ENCODE data around the gene CTRL. TPM values are rescaled to one million over a fixed set of nuclear protein-coding genes. Genes with fewer than 3 reads are reported as not detected.
"Not testable (repeated sequence)": the region's sequence is repeated elsewhere in the genome, so short reads cannot be mapped to it uniquely, and the experiment has no call there.

CTRL gene
- total RNA-seq: 1 to 10 TPM; 6.2 to 6.8 TPM

GRCh38 chr16:67931712-67932461, at the start of gene CTRL:
Gene CTRL, minus strand, starts transcription at chr16:67931862. Its CDS starts 10 bp downstream, at chr16:67931852.
- H3K9me3 Mint-ChIP-seq: no peaks in the 10 kb centered on the region
- DNase-seq: no peak

DNA sequence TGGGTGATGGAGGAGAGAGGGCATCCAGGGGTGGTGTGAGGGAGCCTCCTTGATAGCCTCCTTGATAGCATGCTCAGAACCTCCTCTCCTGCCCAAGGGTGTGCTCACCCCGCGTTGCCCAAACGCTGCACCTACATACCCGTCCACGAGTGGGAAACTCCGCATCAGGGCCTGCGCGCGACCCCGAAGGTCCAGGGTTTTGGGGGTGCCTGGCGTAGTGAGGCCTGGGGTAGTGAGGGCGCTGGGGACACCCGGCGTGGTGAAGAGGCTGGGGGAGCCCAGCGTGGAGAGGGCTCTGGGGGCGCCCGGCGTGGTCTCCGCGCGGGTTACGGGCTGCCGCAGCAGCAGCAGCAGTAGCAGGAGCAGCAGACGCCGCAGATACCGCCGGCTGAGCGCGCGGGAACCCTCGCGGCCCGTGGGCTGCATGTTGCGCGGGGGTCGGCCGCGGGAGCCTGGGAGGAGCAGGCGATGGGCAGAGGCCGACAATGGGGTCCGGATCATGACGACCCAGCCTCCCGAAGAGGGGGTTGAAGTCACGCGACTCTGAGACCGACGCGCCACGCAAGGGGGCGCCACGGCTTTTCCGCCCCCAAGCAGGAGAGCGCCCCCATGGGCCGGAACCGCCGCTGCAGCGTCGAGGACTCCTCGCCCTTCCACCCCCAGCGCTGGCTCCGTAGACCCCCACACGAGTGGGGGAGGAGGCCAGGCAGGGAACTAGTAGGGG, 48.5 kb upstream of the CTRL start, which contains the start of gene DPEP3:
Gene DPEP3 (minus strand): TSS at position 545 of the 724 bp plus-strand sequence. CDS start 119 bp downstream, at position 426.
- Mint-ChIP-seq H3K36me3 (no peaks in the 10 kb centered on the region), H3K4me1 (peaks cover 23% of the 10 kb centered on the region), H3K9me3 (no peaks in the 10 kb centered on the region), H3K4me3 (no peak within 1 kb of the TSS), H3K27me3 (peaks cover 3% of the 10 kb centered on the region), H3K27ac (no peak within 1 kb of the TSS)
- DNase-seq: peak; percentile 38

More at GRCh38 chr16:67931712-67932461, at the start of gene CTRL:
- peaks cover 20% of the 10 kb centered on the region for H3K4me1 Mint-ChIP-seq
- peaks cover 3% of the 10 kb centered on the region for H3K27me3 Mint-ChIP-seq
- peaks cover 39% of the 10 kb centered on the region for H3K36me3 Mint-ChIP-seq
- no peak within 1 kb of the TSS for H3K4me3 Mint-ChIP-seq
- H3K27ac Mint-ChIP-seq: peak within 1 kb of the TSS; percentile 51

GRCh38 chr16:67977469-67978227, 46.0 kb upstream of the CTRL start:
- Mint-ChIP-seq H3K4me3 (no peak overlapping the region), H3K9me3 (no peaks in the 10 kb centered on the region), H3K27me3 (peaks cover 3% of the 10 kb centered on the region), H3K36me3 (no peaks in the 10 kb centered on the region), H3K4me1 (peaks cover 5% of the 10 kb centered on the region), H3K27ac (no peak overlapping the region)
- DNase-seq: no peak

DNA sequence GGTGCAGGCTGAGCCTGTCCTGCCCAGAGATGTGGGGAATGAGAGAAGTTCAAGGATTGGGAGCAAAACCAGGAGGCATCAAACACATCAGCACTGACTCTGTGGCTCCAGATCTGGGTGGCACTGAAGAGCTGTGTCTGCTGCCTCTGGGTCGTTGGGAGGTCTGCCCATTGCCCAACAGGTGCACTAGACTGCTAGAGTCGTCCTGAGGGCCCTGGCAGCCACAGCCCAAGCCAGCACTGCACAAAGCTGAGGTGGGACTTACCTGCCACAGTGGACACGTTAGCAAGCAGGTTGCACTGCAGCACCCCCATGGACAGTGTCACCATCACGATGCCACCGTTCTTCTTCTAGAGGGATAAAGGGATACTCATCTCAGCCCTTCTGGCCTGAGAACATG, 45.3 kb upstream of the CTRL start:
- Mint-ChIP-seq H3K4me3 (no peak overlapping the region), H3K36me3 (no peaks in the 10 kb centered on the region), H3K4me1 (peaks cover 5% of the 10 kb centered on the region), H3K27ac (no peak overlapping the region), H3K27me3 (peaks cover 3% of the 10 kb centered on the region), H3K9me3 (no peaks in the 10 kb centered on the region)
- no peak for DNase-seq

GRCh38 chr16:67976205-67976604, 44.5 kb upstream of the CTRL start:
- H3K27me3 Mint-ChIP-seq: peaks cover 3% of the 10 kb centered on the region

GRCh38 chr16:67975321-67976105, 43.9 kb upstream of the CTRL start:
- no peaks in the 10 kb centered on the region for H3K9me3 Mint-ChIP-seq
- DNase-seq: no peak
- no peaks in the 10 kb centered on the region for H3K36me3 Mint-ChIP-seq
- H3K4me1 Mint-ChIP-seq: peaks cover 5% of the 10 kb centered on the region
- no peak overlapping the region for H3K27ac Mint-ChIP-seq
- H3K27me3 Mint-ChIP-seq: peaks cover 1% of the 10 kb centered on the region
- no peak overlapping the region for H3K4me3 Mint-ChIP-seq

More at GRCh38 chr16:67976205-67976604, 44.5 kb upstream of the CTRL start:
- Mint-ChIP-seq H3K4me3 (no peak overlapping the region), H3K4me1 (peaks cover 5% of the 10 kb centered on the region), H3K9me3 (no peaks in the 10 kb centered on the region), H3K27ac (no peak overlapping the region), H3K36me3 (no peaks in the 10 kb centered on the region)
- no peak for DNase-seq

GRCh38 chr16:67972285-67972684, 40.6 kb upstream of the CTRL start:
- not testable (repeated sequence) for H3K27me3 Mint-ChIP-seq, H3K27ac Mint-ChIP-seq
- peaks cover 11% of the 10 kb centered on the region for H3K4me1 Mint-ChIP-seq

DNA sequence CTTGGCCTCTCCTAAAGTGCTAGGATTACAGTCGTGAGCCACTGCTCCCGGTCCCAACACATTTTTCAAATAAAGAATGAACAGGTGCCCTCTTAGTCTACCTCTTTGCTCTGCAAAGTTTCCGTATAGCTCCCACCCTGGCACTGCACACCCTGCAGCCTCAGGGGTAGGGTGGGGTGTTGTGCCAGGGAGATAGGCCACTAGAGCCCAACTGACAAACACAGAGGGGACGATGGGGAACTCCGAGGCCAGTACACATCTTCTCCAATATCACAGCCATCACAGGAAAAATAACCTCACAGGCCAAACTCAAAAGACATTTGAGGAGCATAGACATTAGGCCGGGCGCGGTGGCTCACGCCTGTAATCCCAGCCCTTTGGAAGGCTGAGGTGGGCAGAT, 39.4 kb upstream of the CTRL start:
- Mint-ChIP-seq H3K27ac (no peak overlapping the region), H3K36me3 (no peaks in the 10 kb centered on the region), H3K27me3 (no peaks in the 10 kb centered on the region), H3K9me3 (no peaks in the 10 kb centered on the region), H3K4me3 (no peak overlapping the region), H3K4me1 (peaks cover 17% of the 10 kb centered on the region)
- no peak for DNase-seq

More at GRCh38 chr16:67972285-67972684, 40.6 kb upstream of the CTRL start:
- H3K9me3 Mint-ChIP-seq, H3K36me3 Mint-ChIP-seq, H3K4me3 Mint-ChIP-seq, DNase-seq: not testable (repeated sequence)

- H3K4me1 Mint-ChIP-seq: peaks cover 16% of the 10 kb centered on the region
Measured at GRCh38 chr16:67969254-67970039, 37.8 kb upstream of the CTRL start.

GRCh38 chr16:67968400-67969253, 37.0 kb upstream of the CTRL start, which contains the start of gene SLC12A4:
Gene SLC12A4, minus strand, starts transcription at chr16:67968637. Its CDS starts 84 bp downstream, at chr16:67968553.
- DNase-seq: peak; percentile 98
- peaks cover 16% of the 10 kb centered on the region for H3K4me1 Mint-ChIP-seq
- peak within 1 kb of the TSS; percentile 99 for H3K4me3 Mint-ChIP-seq
- H3K9me3 Mint-ChIP-seq: no peaks in the 10 kb centered on the region
- H3K36me3 Mint-ChIP-seq: peaks cover 2% of the 10 kb centered on the region
- H3K27me3 Mint-ChIP-seq: no peaks in the 10 kb centered on the region
- peak within 1 kb of the TSS; percentile 93 for H3K27ac Mint-ChIP-seq

More at GRCh38 chr16:67969254-67970039, 37.8 kb upstream of the CTRL start:
- DNase-seq: no peak
- H3K4me3 Mint-ChIP-seq: peak overlapping the region; percentile 99
- H3K36me3 Mint-ChIP-seq: no peaks in the 10 kb centered on the region
- no peaks in the 10 kb centered on the region for H3K9me3 Mint-ChIP-seq
- H3K27ac Mint-ChIP-seq: peak overlapping the region; percentile 87
- H3K27me3 Mint-ChIP-seq: no peaks in the 10 kb centered on the region

GRCh38 chr16:67967958-67968399, 36.3 kb upstream of the CTRL start:
- Mint-ChIP-seq H3K27ac (peak overlapping the region; percentile 93), H3K9me3 (no peaks in the 10 kb centered on the region), H3K4me1 (peaks cover 16% of the 10 kb centered on the region), H3K4me3 (peak overlapping the region; percentile 99), H3K27me3 (no peaks in the 10 kb centered on the region), H3K36me3 (peaks cover 2% of the 10 kb centered on the region)
- DNase-seq: peak; percentile 51

DNA sequence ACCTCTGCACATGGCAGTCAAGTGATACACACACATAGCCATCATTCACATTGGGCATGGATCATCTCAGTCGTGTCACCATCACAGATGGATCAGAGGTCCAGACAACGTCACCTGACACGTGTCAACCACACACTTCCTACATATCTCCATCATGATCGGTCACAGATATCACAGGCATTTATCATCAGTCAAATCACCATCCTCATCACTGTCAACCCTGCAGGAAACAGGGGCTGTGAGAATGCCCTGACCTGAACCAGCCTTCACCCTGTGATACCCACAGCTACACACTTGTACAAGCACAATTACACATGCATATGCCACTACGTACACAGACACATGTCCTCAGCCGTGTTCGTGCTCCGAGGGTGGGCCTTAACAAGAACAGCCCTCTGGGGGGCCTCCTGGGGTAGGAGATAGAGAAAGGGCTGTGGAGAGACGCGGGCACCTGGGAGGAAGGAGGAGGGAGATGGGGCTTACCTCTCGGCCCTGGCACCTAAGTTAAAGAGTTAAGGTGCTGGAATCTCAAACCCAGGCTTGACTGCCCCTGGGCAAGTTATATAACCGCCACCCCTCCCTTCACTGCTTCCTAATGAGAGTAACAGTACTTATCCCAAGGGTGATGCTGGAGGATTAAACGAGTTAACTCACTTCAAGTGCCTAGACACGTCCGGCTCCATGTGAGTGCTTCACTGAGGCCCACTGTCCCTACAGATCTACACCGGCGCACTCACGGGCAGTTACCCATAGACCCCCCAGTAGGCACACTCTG, 35.7 kb upstream of the CTRL start:
- Mint-ChIP-seq H3K9me3 (no peaks in the 10 kb centered on the region), H3K27ac (peak overlapping the region; percentile 93), H3K4me3 (peak overlapping the region; percentile 99), H3K4me1 (peaks cover 16% of the 10 kb centered on the region), H3K36me3 (peaks cover 2% of the 10 kb centered on the region), H3K27me3 (no peaks in the 10 kb centered on the region)
- peak; percentile 44 for DNase-seq

Measured in activated naive CD8-positive, alpha-beta T cell treated with anti-CD3 and anti-CD28 coated beads for 36 hours (primary cell).